DMS53 treated with DMSO at 0.1 percent for 48 hours (cell line): ENCODE data around the gene SERTAD2.
A peak's percentile ranks its signal among the peaks of the same experiment; 100 is the strongest.

ENCODE experiments used
- DNase-seq: peaks from one replicate; lab custom pipeline; 2025; ENCODE audit not compliant: unreplicated experiment; lab: John Stamatoyannopoulos, UW

Gene SERTAD2

GRCh38 chr2:64677530-64677929 is 23.8 kb upstream of the SERTAD2 start:
- DNase-seq = no peak

- DNase-seq = no peak
These were observed 22.1 kb upstream of the SERTAD2 start for GRCh38 chr2:64675860-64676259.

GRCh38 chr2:64672708-64673107 is 19.0 kb upstream of the SERTAD2 start:
- DNase-seq = no peak

GRCh38 chr2:64670047-64670446 is 16.3 kb upstream of the SERTAD2 start:
- DNase-seq = no peak

DNA sequence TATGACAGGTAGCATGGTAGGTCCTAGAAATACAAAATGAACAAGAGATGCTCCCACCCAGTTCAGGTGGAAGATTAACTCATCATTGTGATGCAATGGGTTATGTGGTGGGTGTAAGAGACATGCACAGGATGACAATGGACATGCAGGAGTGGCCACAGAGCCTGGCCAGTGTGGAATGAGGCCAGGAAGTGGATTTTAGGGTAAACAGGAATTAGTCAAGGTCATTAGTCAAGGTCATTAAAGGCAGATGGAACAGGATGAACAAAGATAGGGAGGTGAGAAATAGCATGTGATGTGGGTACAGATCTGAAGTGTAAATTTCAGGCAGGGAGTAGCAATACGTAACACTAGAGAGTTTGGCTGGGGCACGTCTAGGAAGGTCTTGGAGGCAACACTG is 15.6 kb upstream of the SERTAD2 start:
- DNase-seq = no peak

GRCh38 chr2:64668542-64668941 is 14.8 kb upstream of the SERTAD2 start:
- DNase-seq = no peak

- no peak for DNase-seq
These were observed 13.8 kb upstream of the SERTAD2 start for GRCh38 chr2:64667535-64667934.

- no peak for DNase-seq
These were observed 13.2 kb upstream of the SERTAD2 start for GRCh38 chr2:64666810-64667438.

- no peak for DNase-seq
These were observed 12.0 kb upstream of the SERTAD2 start for GRCh38 chr2:64665709-64666108.

- DNase-seq = no peak
These were observed 9.7 kb upstream of the SERTAD2 start for GRCh38 chr2:64663402-64663801.

DNA sequence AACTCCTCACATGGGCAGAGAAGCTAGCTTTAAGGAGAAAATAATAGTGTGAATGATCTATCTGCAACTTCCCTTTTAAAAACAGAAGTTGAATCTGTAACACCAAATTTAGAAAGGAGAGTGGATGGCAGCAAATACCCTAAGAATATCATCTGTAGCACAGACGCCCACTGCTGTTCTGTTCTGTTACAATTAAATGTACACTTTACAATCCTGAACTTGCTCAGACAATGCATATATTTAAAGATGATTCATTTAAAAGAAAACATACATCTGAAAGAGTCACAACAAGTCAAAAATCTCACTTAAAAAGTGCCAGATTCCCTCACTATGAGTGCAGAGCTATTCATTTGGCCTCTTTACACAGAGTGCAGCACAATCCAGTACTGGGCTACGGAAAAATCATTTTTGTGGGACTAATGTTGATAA is 8.0 kb upstream of the SERTAD2 start:
- DNase-seq = no peak

- DNase-seq = no peak
These were observed 5.5 kb upstream of the SERTAD2 start for GRCh38 chr2:64659252-64659651.

- no peak for DNase-seq
These were observed 4.6 kb upstream of the SERTAD2 start for GRCh38 chr2:64658269-64658668.

GRCh38 chr2:64657411-64657810 is 3.7 kb upstream of the SERTAD2 start:
- no peak for DNase-seq

GRCh38 chr2:64656379-64656778 is 2.7 kb upstream of the SERTAD2 start:
- DNase-seq = no peak

GRCh38 chr2:64655873-64656272 is 2.2 kb upstream of the SERTAD2 start:
- DNase-seq = no peak

DNA sequence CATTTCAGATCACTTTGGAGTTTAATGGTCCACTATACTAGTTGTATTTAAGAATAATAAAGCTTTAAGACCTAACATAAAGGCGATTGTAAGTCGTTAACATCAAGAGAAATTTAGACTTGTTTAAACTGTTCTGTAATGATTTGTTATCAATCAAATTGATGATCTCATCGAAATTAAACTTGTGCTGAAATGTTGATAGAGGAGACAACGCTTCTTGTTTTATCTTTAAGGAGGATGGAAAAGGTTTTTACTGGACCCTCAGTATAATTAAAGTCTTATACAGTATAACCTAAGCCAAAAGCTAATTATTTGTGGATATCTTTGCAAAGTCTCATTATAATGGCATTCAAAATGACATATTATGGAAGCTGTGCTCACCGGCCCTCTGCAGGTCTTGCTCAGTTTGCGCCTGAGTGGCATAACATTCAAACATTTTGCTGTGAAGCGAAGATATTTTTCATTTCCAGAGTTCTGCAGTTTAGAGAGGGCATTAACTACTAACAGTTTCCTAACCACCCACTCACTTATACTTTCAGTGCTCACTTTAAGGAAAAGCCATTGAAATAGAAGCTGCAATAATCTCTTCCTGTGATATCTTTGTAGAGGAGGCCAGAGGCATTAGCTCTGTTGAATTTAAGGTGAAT is 1.4 kb upstream of the SERTAD2 start:
- DNase-seq = no peak

GRCh38 chr2:64654063-64654811 is 524 bp upstream of the SERTAD2 start:
- no peak for DNase-seq

DNA sequence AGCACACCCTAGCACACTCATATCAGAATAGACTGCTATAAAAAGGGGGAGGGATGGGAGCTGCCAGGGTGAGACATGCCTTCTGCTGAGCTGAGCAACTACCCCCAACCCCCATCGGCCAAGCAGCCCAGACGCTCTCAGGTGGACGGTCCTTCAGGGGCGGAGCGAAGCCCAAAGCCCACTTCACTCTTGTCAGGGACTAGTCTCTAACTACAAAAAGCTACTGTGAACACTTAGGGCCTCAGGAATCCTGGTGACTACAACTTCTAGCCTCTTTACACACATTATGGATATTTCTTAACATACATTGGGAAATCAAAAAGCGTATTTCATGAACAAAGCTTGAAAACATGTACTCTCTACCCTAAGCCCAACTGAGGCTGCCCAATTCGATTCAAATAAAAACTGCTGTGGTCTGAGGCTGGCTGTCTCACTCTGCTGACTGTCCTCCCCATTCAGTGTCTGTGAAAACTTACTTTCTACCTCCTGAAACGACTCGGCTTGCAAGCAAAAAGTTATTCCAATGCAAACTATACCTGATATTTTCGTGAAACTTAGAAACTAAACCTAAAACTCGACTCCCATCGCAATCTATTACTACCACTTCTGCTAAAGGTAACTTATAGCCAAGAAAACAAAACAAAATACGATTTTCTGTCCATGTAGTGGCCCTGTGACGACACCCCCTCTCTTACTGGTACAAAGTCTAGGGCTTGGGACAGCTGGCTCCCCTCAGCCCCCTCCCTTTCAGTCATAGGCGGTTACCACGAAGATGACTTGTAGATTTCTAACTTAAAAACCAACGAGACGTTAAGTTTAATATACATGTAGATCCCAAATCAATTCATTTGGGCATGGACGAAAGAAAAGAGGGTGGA is 1.2 kb downstream of the SERTAD2 start:
- no peak for DNase-seq

GRCh38 chr2:64651590-64651989 is 2.1 kb downstream of the SERTAD2 start:
- no peak for DNase-seq

DNA sequence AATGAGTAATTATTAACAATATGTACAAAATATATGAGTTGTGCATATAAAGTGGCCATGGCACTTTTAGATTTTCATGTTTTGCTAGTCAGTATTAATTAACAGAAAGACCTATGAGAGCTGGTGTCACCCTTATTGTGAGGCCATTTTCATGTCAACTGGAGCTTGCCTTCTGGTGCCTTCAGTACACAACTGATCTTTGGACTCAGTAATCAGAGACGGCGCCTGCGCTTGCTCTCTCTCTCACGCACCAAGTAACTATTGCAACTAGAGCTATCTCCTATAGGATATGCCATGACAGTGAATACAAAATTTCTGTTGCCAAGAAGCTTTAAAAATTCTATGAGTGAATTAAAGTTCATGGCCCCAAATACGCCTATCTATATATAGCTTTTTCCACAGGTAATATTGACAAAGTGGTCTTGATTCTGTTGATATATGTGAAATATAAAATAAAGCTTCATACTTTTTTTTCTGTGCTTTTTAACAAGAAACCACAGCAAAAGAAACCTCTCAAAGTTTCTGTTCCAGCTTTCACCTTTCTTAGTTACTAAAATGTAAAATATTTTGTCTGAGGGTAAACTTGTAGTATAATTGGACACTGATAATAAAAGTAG is 2.9 kb downstream of the SERTAD2 start:
- peak; percentile 38 for DNase-seq
